ENCODE measurements around the gene A2M. TPM values are rescaled to one million over a fixed set of nuclear protein-coding genes. Genes with fewer than 3 reads are reported as not detected.

Gene A2M
- total and polyA plus RNA-seq, 2 of the 13 experiments (the other 11 are each of a cell fraction or from before 2014, with no cell fraction given) = 2,807 to 6,551 TPM

DNA sequence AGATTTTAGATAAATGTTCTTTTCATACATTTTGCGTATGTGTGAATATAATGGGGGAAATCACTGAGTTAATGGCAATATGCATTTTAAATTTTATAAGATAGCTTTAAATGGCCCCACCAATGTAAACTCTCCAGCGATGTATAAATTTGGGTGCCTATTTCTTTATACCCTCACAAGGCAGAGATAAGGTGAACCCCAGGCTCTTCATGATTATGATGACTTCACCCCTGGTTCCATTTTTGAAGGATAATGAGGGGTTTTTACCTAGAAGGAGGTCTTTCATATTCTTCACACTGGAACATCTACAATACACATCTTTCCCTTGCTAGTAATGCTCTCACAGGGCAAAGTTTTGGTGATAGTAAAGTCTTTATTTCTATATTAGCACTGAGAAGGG lies 91.2 kb downstream of the A2M start (continued):
- TF ChIP-seq, protein P1, sequence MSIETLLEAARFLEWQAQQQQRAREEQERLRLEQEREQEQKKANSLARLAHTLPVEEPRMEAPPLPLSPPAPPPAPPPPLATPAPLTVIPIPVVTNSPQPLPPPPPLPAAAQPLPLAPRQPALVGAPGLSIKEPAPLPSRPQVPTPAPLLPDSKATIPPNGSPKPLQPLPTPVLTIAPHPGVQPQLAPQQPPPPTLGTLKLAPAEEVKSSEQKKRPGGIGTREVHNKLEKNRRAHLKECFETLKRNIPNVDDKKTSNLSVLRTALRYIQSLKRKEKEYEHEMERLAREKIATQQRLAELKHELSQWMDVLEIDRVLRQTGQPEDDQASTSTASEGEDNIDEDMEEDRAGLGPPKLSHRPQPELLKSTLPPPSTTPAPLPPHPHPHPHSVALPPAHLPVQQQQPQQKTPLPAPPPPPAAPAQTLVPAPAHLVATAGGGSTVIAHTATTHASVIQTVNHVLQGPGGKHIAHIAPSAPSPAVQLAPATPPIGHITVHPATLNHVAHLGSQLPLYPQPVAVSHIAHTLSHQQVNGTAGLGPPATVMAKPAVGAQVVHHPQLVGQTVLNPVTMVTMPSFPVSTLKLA (IDR thresholded peaks at IDR 0.05) = no peak
- TF ChIP-seq SMARCE1 (IDR thresholded peaks at IDR 0.05; ENCODE audit: borderline replicate concordance) (no peak), SMAD3 (CRISPR knock-in tag; IDR thresholded peaks at IDR 0.05) (no peak), ZSCAN31 (CRISPR knock-in tag; IDR thresholded peaks at IDR 0.05; ENCODE audit: low read depth) (no peak), SNRNP70 (IDR thresholded peaks at IDR 0.05; ENCODE audit: low read depth, low read length) (no peak), ZFY (CRISPR knock-in tag; IDR thresholded peaks at IDR 0.05) (no peak), ZFYVE20 (CRISPR knock-in tag; IDR thresholded peaks at IDR 0.05; ENCODE audit: borderline replicate concordance, low read depth) (no peak), ZNF75D (CRISPR knock-in tag; IDR thresholded peaks at IDR 0.05; ENCODE audit: borderline replicate concordance) (no peak), ZNF282 (IDR thresholded peaks at IDR 0.05; ENCODE audit: partially characterized antibody) (no peak)
- TF ChIP-seq, protein P2, sequence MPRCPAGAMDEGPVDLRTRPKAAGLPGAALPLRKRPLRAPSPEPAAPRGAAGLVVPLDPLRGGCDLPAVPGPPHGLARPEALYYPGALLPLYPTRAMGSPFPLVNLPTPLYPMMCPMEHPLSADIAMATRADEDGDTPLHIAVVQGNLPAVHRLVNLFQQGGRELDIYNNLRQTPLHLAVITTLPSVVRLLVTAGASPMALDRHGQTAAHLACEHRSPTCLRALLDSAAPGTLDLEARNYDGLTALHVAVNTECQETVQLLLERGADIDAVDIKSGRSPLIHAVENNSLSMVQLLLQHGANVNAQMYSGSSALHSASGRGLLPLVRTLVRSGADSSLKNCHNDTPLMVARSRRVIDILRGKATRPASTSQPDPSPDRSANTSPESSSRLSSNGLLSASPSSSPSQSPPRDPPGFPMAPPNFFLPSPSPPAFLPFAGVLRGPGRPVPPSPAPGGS (CRISPR knock-in tag; IDR thresholded peaks at IDR 0.05) = no peak

DNA sequence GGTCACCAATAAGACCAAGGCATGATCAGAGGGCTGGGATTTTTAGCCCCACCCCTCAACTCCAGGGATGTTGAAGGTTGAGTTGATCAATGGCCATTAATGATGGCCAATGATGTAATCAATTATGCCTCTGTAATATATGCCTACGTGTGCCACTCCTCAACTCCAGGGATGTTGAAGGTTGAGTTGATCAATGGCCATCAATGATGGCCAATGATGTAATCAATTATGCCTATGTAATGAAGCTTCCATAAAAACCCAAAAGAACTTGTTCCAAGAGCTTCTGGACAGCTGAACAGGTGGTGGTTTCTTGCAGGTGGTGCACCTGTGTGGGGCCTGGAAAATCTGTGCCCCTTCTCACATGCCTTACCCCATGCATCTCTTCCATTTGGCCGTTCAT lies 93.1 kb downstream of the A2M start:
- H3K79me2 ChIP-seq (ENCODE audit: insufficient read depth, low read length) = no peaks in the 10 kb centered on the region
- no peak for TF ChIP-seq ZMAT3 (CRISPR knock-in tag; conservative IDR thresholded peaks at IDR 0.05)
- no peak for TF ChIP-seq KAT7 (CRISPR knock-in tag; IDR thresholded peaks at IDR 0.05; ENCODE audit: borderline replicate concordance)
- TF ChIP-seq ATF7 (IDR thresholded peaks at IDR 0.05) = peak; percentile 80
- no peak for TF ChIP-seq ATF7 (CRISPR knock-in tag; IDR thresholded peaks at IDR 0.05)
- no peak for TF ChIP-seq ATM (IDR thresholded peaks at IDR 0.05; ENCODE audit: borderline replicate concordance)
- no peak for TF ChIP-seq REXO4 (CRISPR knock-in tag; IDR thresholded peaks at IDR 0.05; ENCODE audit: borderline replicate concordance)
- TF ChIP-seq GABPB1 (CRISPR knock-in tag; IDR thresholded peaks at IDR 0.05) = no peak
- intact Hi-C loops (cut with micrococcal nuclease; ENCODE audit: unreplicated experiment) = no loop called here
- H3K27ac ChIP-seq (ENCODE audit: extremely low read length, insufficient read depth, low read length) = no peak overlapping the region
- WGBS (ENCODE audit: low lambda C conversion rate) = 20% methylated on average over 2 of the region's 2 CpGs
- no peak overlapping the region for H2AFZ ChIP-seq (ENCODE audit: low read length)
- BruUV-seq (replicated peaks) = no TSS peak
- H3K9me3 ChIP-seq (ENCODE audit: low read length) = peaks cover 4% of the 10 kb centered on the region; the same call in 1 of the 2 replicates
- ATAC-seq = no peak
- no peak for DNase-seq (ENCODE audit: low spot score)
- H3K4me3 ChIP-seq (replicated peaks in 1 of 3; ENCODE audit: insufficient read depth in 1 of 3, low read depth in 2 of 3, low read length in 3 of 3) = no peak overlapping the region
- no peaks in the 10 kb centered on the region for H3K4me1 ChIP-seq (ENCODE audit: insufficient read depth, low read length)
- CTCF ChIA-PET (ENCODE audit: low intra/inter-chr PET ratio, low total read pairs) = no interaction called here
- no peaks in the 10 kb centered on the region for H3K36me3 ChIP-seq (replicated peaks in 1 of 2; ENCODE audit: control insufficient read depth in 1 of 2, insufficient read depth in 2 of 2, low read length in 2 of 2)
- no peak overlapping the region for H3K4me2 ChIP-seq (ENCODE audit: low read depth, low read length)
- in situ Hi-C loops (cut with HindIII; ENCODE audit: extremely low pct_ligation_motif_present, low pct_unique_long_range_greater_than_20kb) = no loop called here
- no peak overlapping the region for H3K9ac ChIP-seq (ENCODE audit: insufficient read depth, low read depth, low read length)
- POLR2A ChIA-PET = no interaction called here
- no peaks in the 10 kb centered on the region for H4K20me1 ChIP-seq (ENCODE audit: insufficient read depth, low read length)
- no peak for FAIRE-seq
- H3K27me3 ChIP-seq (ENCODE audit: control insufficient read depth in 1 of 2, insufficient read depth in 2 of 2, low read length in 2 of 2) = no peaks in the 10 kb centered on the region

Measured in HepG2 (cell line).